ENCODE measurements around the gene HIRIP3.

The HIRIP3 gene

GRCh38 chr16:29975811-29976511 is 19.5 kb downstream of the HIRIP3 start:
- no peak for ATAC-seq
- TF ChIP-seq OSR1 (CRISPR knock-in tag; IDR thresholded peaks at IDR 0.05) (no peak), ZNF8 (CRISPR knock-in tag; IDR thresholded peaks at IDR 0.05) (no peak), ARNTL (CRISPR knock-in tag; IDR thresholded peaks at IDR 0.05; ENCODE audit: borderline replicate concordance, low read depth) (no peak), BACH2 (CRISPR knock-in tag; IDR thresholded peaks at IDR 0.05; ENCODE audit: borderline replicate concordance) (no peak), CSDC2 (CRISPR knock-in tag; IDR thresholded peaks at IDR 0.05) (no peak), CREB5 (CRISPR knock-in tag; IDR thresholded peaks at IDR 0.05; ENCODE audit: low read depth) (no peak), PATZ1 (CRISPR knock-in tag; IDR thresholded peaks at IDR 0.05; ENCODE audit: borderline replicate concordance) (no peak), POU6F1 (CRISPR knock-in tag; IDR thresholded peaks at IDR 0.05; ENCODE audit: borderline replicate concordance, low read depth) (no peak), TOX (CRISPR knock-in tag; IDR thresholded peaks at IDR 0.05; ENCODE audit: borderline replicate concordance) (no peak), CSRNP3 (CRISPR knock-in tag; IDR thresholded peaks at IDR 0.05) (no peak)

GRCh38 chr16:29975134-29975538 is 20.3 kb downstream of the HIRIP3 start:
- ATAC-seq, result no peak
- 0 out of 2 replicates have a peak, but pooled peaks have one; percentile 9 for TF ChIP-seq ISL1 (CRISPR knock-in tag; IDR thresholded peaks at IDR 0.05)
- no peak for TF ChIP-seq PATZ1 (CRISPR knock-in tag; IDR thresholded peaks at IDR 0.05; ENCODE audit: borderline replicate concordance)

- peak; percentile 11 for ATAC-seq
- TF ChIP-seq POU6F1 (CRISPR knock-in tag; IDR thresholded peaks at IDR 0.05; ENCODE audit: borderline replicate concordance, low read depth), result no peak
- TF ChIP-seq ISL1 (CRISPR knock-in tag; IDR thresholded peaks at IDR 0.05), result no peak
- TF ChIP-seq GLIS3 (CRISPR knock-in tag; IDR thresholded peaks at IDR 0.05), result no peak
- no peak for TF ChIP-seq ZFP30 (CRISPR knock-in tag; IDR thresholded peaks at IDR 0.05)
- no peak for TF ChIP-seq CREB5 (CRISPR knock-in tag; IDR thresholded peaks at IDR 0.05; ENCODE audit: low read depth)
Measured at GRCh38 chr16:29974291-29975133, 20.9 kb downstream of the HIRIP3 start.
